WTC11 (cell line): ENCODE data around the gene SPEM1. TPM values are rescaled to one million over a fixed set of nuclear protein-coding genes. Genes with fewer than 3 reads are reported as not detected.

Experiments used
- ATAC-seq: fragments of 200-7000 bp; cut with Tn5 transposase; 2 replicates; pipeline ENCODE4 v1.10.0; 2021; ENCODE audit warnings: mild to moderate bottlenecking, moderate library complexity
- CTCF ChIA-PET: fragments of 300-600 bp; sonication (Branson Sonifier 250); formaldehyde crosslinking; loops from one replicate; lab custom pipeline; 2021; ENCODE audit warnings: antibody characterized with exemption; lab: Charles Lee
- POLR2A ChIA-PET: fragments of 350-600 bp; sonication (Branson Sonifier 250); formaldehyde crosslinking; loops from one replicate; lab custom pipeline; 2021; ENCODE audit warnings: antibody characterized with exemption; lab: Charles Lee
- DNase-seq: peaks from one replicate; pipeline ENCODE4 v3.0.0; 2021; ENCODE audit warnings: low spot score
- H3K27ac Mint-ChIP-seq: 2 replicates; pipeline ENCODE4 v1.8.0; 2021; ENCODE audit warnings: mixed read lengths
- H3K27me3 Mint-ChIP-seq: 2 replicates; pipeline ENCODE4 v1.8.0; 2021; ENCODE audit warnings: low read depth, mild to moderate bottlenecking, moderate library complexity, mixed read lengths
- H3K36me3 Mint-ChIP-seq: 2 replicates; pipeline ENCODE4 v1.8.0; 2021; ENCODE audit warnings: mixed read lengths
- H3K4me1 Mint-ChIP-seq: 2 replicates; pipeline ENCODE4 v1.8.0; 2022; ENCODE audit warnings: mixed read lengths
- H3K4me3 Mint-ChIP-seq: 2 replicates; pipeline ENCODE4 v1.8.0; 2021; ENCODE audit warnings: mild to moderate bottlenecking, moderate library complexity, mixed read lengths
- H3K9me3 Mint-ChIP-seq: 2 replicates; pipeline ENCODE4 v1.8.0; 2021; ENCODE audit warnings: mixed read lengths
- CREB1 ChIP-seq: sonication (generic); formaldehyde crosslinking; IDR thresholded peaks from 2 replicates; pipeline ENCODE4 v1.8.0; 2023; ENCODE audit warnings: mild to moderate bottlenecking, missing genetic modification reagents
- FOXK1 ChIP-seq: sonication (generic); formaldehyde crosslinking; IDR thresholded peaks from 2 replicates; pipeline ENCODE4 v1.8.0; 2022; ENCODE audit warnings: mild to moderate bottlenecking, moderate library complexity, missing genetic modification reagents
- GRHL2 ChIP-seq: fragments of 250-450 bp; sonication (Bioruptor Pico); IDR thresholded peaks from 2 replicates; pipeline ENCODE4 v1.8.0; 2022; ENCODE audit warnings: mild to moderate bottlenecking, moderate library complexity; ENCODE audit not compliant: insufficient replicate concordance, severe bottlenecking
- IRF2 ChIP-seq: sonication (generic); formaldehyde crosslinking; IDR thresholded peaks from 2 replicates; pipeline ENCODE4 v1.8.0; 2022; ENCODE audit warnings: low read depth, missing genetic modification reagents, borderline replicate concordance
- JUN ChIP-seq: sonication (generic); formaldehyde crosslinking; IDR thresholded peaks from 2 replicates; pipeline ENCODE4 v1.8.0; 2023; ENCODE audit warnings: mild to moderate bottlenecking, missing genetic modification reagents
- NFYB ChIP-seq: sonication (generic); formaldehyde crosslinking; conservative IDR thresholded peaks from 2 replicates; pipeline ENCODE4 v1.8.0; 2022; ENCODE audit warnings: low read depth, missing genetic modification reagents
- SP1 ChIP-seq: sonication (generic); formaldehyde crosslinking; conservative IDR thresholded peaks from 2 replicates; pipeline ENCODE4 v1.8.1; 2022; ENCODE audit warnings: missing genetic modification reagents
- ZNF219 ChIP-seq: sonication (generic); formaldehyde crosslinking; IDR thresholded peaks from 2 replicates; pipeline ENCODE4 v1.8.0; 2023; ENCODE audit warnings: missing genetic modification reagents, mild to moderate bottlenecking, borderline replicate concordance
- ZNF396 ChIP-seq: fragments of 250-450 bp; sonication (Bioruptor Pico); IDR thresholded peaks from 2 replicates; pipeline ENCODE4 v1.8.0; 2021; ENCODE audit warnings: mild to moderate bottlenecking, moderate library complexity, borderline replicate concordance
- ZNF416 ChIP-seq: fragments of 250-450 bp; sonication (Bioruptor Pico); IDR thresholded peaks from 2 replicates; pipeline ENCODE4 v1.9.0; 2021; ENCODE audit warnings: mild to moderate bottlenecking, inconsistent platforms
- total RNA-seq: library from RNA; stranded (reverse); gene quantifications from 3 replicates; pipeline ENCODE4 v1.2.3, GENCODE V29; 2021
- TF ChIP-seq, protein P1 (sequence below): sonication (generic); formaldehyde crosslinking; IDR thresholded peaks from 2 replicates; pipeline ENCODE4 v1.8.0; 2022; ENCODE audit warnings: missing genetic modification reagents
- TF ChIP-seq, protein P2 (sequence below): sonication (generic); formaldehyde crosslinking; IDR thresholded peaks from 2 replicates; pipeline ENCODE4 v1.8.1; 2022; ENCODE audit warnings: missing genetic modification reagents, borderline replicate concordance
- TF ChIP-seq, protein P3 (sequence below): sonication (generic); formaldehyde crosslinking; IDR thresholded peaks from 2 replicates; pipeline ENCODE4 v1.8.0; 2023; ENCODE audit warnings: missing genetic modification reagents, mild to moderate bottlenecking, borderline replicate concordance
- TF ChIP-seq, protein P4 (sequence below): sonication (generic); formaldehyde crosslinking; IDR thresholded peaks from 2 replicates; pipeline ENCODE4 v1.8.0; 2022; ENCODE audit warnings: mild to moderate bottlenecking, missing genetic modification reagents
- TF ChIP-seq, protein P5 (sequence below): sonication (generic); formaldehyde crosslinking; IDR thresholded peaks from 2 replicates; pipeline ENCODE4 v1.8.0; 2023; ENCODE audit warnings: missing genetic modification reagents
- TF ChIP-seq, protein P6 (sequence below): fragments of 250-450 bp; sonication (Bioruptor Pico); conservative IDR thresholded peaks from 2 replicates; pipeline ENCODE4 v1.9.0; 2021; ENCODE audit warnings: mild to moderate bottlenecking
- TF ChIP-seq, protein P7 (sequence below): sonication (generic); formaldehyde crosslinking; IDR thresholded peaks from 2 replicates; pipeline ENCODE4 v1.8.1; 2022; ENCODE audit warnings: low read depth, mild to moderate bottlenecking, moderate library complexity, missing genetic modification reagents, borderline replicate concordance
- TF ChIP-seq, protein P8 (sequence below): sonication (generic); formaldehyde crosslinking; IDR thresholded peaks from 2 replicates; pipeline ENCODE4 v1.8.1; 2022; ENCODE audit warnings: low read depth, missing genetic modification reagents, borderline replicate concordance
- TF ChIP-seq, protein P9 (sequence below): sonication (generic); formaldehyde crosslinking; IDR thresholded peaks from 2 replicates; pipeline ENCODE4 v1.8.0; 2022; ENCODE audit warnings: mild to moderate bottlenecking, missing genetic modification reagents

SPEM1 gene
- total RNA-seq, 1 experiment from 2014 or later: 0.35 TPM

DNA sequence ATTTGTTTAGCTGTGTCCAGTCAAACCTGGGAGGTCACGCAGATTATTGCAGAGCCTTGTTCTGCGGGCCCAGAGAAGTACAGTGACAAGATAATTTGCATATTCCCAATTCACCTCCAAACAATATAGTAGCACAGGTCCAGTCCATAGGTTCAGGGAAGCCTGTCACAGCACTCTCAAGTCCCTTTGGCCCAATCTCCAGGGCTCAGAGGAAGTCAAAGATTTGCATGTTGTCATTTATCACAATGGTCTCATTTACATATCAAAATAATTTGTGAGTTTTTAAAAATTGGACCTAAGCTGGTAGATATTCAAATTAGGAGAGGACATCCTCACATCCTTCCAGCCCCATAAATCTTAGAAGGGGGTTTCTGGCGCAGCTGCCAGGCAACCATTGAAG is 47.4 kb downstream of the SPEM1 start:
- CTCF ChIA-PET: interaction anchor here (0.6 kb wide), 1 partner anchor 11 kb away, joined by 3 read pairs; no protein-coding TSS in a partner anchor
- ATAC-seq (no peak), DNase-seq (no peak)
- POLR2A ChIA-PET: no interaction called here
- 0 out of 2 replicates have a peak, but pooled peaks cover 6% of the 10 kb centered on the region for H3K4me1 Mint-ChIP-seq
- no peaks in the 10 kb centered on the region for H3K9me3 Mint-ChIP-seq
- no peaks in the 10 kb centered on the region for H3K27me3 Mint-ChIP-seq
- no peak overlapping the region; the same call in 1 of the 2 replicates for H3K27ac Mint-ChIP-seq
- H3K36me3 Mint-ChIP-seq: no peaks in the 10 kb centered on the region
- no peak overlapping the region for H3K4me3 Mint-ChIP-seq
- TF ChIP-seq ZNF219 (CRISPR knock-in tag) (no peak), JUN (no peak), FOXK1 (CRISPR knock-in tag) (no peak), GRHL2 (CRISPR knock-in tag) (no peak), ZNF396 (CRISPR knock-in tag) (no peak), CREB1 (CRISPR knock-in tag) (no peak), SP1 (no peak), NFYB (no peak), IRF2 (CRISPR knock-in tag) (no peak), ZNF416 (CRISPR knock-in tag) (no peak)
- TF ChIP-seq, protein P1, sequence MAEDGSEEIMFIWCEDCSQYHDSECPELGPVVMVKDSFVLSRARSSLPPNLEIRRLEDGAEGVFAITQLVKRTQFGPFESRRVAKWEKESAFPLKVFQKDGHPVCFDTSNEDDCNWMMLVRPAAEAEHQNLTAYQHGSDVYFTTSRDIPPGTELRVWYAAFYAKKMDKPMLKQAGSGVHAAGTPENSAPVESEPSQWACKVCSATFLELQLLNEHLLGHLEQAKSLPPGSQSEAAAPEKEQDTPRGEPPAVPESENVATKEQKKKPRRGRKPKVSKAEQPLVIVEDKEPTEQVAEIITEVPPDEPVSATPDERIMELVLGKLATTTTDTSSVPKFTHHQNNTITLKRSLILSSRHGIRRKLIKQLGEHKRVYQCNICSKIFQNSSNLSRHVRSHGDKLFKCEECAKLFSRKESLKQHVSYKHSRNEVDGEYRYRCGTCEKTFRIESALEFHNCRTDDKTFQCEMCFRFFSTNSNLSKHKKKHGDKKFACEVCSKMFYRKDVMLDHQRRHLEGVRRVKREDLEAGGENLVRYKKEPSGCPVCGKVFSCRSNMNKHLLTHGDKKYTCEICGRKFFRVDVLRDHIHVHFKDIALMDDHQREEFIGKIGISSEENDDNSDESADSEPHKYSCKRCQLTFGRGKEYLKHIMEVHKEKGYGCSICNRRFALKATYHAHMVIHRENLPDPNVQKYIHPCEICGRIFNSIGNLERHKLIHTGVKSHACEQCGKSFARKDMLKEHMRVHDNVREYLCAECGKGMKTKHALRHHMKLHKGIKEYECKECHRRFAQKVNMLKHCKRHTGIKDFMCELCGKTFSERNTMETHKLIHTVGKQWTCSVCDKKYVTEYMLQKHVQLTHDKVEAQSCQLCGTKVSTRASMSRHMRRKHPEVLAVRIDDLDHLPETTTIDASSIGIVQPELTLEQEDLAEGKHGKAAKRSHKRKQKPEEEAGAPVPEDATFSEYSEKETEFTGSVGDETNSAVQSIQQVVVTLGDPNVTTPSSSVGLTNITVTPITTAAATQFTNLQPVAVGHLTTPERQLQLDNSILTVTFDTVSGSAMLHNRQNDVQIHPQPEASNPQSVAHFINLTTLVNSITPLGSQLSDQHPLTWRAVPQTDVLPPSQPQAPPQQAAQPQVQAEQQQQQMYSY (CRISPR knock-in tag): no peak
- TF ChIP-seq, protein P2, sequence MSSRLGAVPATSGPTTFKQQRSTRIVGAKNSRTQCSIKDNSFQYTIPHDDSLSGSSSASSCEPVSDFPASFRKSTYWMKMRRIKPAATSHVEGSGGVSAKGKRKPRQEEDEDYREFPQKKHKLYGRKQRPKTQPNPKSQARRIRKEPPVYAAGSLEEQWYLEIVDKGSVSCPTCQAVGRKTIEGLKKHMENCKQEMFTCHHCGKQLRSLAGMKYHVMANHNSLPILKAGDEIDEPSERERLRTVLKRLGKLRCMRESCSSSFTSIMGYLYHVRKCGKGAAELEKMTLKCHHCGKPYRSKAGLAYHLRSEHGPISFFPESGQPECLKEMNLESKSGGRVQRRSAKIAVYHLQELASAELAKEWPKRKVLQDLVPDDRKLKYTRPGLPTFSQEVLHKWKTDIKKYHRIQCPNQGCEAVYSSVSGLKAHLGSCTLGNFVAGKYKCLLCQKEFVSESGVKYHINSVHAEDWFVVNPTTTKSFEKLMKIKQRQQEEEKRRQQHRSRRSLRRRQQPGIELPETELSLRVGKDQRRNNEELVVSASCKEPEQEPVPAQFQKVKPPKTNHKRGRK: no peak
- TF ChIP-seq, protein P3, sequence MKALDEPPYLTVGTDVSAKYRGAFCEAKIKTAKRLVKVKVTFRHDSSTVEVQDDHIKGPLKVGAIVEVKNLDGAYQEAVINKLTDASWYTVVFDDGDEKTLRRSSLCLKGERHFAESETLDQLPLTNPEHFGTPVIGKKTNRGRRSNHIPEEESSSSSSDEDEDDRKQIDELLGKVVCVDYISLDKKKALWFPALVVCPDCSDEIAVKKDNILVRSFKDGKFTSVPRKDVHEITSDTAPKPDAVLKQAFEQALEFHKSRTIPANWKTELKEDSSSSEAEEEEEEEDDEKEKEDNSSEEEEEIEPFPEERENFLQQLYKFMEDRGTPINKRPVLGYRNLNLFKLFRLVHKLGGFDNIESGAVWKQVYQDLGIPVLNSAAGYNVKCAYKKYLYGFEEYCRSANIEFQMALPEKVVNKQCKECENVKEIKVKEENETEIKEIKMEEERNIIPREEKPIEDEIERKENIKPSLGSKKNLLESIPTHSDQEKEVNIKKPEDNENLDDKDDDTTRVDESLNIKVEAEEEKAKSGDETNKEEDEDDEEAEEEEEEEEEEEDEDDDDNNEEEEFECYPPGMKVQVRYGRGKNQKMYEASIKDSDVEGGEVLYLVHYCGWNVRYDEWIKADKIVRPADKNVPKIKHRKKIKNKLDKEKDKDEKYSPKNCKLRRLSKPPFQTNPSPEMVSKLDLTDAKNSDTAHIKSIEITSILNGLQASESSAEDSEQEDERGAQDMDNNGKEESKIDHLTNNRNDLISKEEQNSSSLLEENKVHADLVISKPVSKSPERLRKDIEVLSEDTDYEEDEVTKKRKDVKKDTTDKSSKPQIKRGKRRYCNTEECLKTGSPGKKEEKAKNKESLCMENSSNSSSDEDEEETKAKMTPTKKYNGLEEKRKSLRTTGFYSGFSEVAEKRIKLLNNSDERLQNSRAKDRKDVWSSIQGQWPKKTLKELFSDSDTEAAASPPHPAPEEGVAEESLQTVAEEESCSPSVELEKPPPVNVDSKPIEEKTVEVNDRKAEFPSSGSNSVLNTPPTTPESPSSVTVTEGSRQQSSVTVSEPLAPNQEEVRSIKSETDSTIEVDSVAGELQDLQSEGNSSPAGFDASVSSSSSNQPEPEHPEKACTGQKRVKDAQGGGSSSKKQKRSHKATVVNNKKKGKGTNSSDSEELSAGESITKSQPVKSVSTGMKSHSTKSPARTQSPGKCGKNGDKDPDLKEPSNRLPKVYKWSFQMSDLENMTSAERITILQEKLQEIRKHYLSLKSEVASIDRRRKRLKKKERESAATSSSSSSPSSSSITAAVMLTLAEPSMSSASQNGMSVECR: no peak
- TF ChIP-seq, protein P4, sequence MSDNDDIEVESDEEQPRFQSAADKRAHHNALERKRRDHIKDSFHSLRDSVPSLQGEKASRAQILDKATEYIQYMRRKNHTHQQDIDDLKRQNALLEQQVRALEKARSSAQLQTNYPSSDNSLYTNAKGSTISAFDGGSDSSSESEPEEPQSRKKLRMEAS: no peak
- TF ChIP-seq, protein P5, sequence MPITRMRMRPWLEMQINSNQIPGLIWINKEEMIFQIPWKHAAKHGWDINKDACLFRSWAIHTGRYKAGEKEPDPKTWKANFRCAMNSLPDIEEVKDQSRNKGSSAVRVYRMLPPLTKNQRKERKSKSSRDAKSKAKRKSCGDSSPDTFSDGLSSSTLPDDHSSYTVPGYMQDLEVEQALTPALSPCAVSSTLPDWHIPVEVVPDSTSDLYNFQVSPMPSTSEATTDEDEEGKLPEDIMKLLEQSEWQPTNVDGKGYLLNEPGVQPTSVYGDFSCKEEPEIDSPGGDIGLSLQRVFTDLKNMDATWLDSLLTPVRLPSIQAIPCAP (CRISPR knock-in tag): no peak
- TF ChIP-seq, protein P6, sequence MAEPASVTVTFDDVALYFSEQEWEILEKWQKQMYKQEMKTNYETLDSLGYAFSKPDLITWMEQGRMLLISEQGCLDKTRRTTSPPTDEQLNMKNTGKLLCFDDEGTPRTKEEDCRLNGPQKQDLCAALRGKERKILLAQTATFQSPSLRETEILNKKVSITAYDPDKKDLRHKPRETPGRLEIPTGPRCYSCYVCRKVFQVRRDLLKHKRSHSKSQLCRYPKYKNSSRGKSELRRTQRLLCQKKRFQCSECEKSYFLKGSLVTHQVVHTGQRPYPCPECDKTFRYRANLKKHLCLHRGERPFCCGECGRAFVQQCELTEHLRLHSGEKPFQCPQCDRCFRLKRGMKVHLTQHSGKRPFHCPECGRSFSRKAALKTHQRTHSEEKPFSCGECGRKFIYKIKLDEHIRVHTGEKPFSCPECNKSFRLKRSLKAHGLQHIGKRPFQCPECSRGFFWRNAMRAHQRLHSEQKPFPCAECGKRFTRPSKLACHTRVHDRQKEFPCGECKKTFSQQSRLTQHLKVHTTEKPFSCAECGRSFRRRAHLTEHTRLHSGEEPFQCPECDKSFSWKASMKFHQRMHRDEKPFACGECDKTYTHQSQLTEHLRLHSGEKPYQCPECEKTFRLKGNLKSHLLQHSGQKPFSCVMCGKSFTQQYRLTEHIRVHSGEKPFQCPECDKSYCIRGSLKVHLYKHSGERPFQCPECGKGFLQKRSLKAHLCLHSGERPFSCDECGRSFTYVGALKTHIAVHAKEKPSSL (CRISPR knock-in tag): no peak
- TF ChIP-seq, protein P7, sequence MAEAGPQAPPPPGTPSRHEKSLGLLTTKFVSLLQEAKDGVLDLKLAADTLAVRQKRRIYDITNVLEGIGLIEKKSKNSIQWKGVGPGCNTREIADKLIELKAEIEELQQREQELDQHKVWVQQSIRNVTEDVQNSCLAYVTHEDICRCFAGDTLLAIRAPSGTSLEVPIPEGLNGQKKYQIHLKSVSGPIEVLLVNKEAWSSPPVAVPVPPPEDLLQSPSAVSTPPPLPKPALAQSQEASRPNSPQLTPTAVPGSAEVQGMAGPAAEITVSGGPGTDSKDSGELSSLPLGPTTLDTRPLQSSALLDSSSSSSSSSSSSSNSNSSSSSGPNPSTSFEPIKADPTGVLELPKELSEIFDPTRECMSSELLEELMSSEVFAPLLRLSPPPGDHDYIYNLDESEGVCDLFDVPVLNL (CRISPR knock-in tag): no peak
- TF ChIP-seq, protein P8, sequence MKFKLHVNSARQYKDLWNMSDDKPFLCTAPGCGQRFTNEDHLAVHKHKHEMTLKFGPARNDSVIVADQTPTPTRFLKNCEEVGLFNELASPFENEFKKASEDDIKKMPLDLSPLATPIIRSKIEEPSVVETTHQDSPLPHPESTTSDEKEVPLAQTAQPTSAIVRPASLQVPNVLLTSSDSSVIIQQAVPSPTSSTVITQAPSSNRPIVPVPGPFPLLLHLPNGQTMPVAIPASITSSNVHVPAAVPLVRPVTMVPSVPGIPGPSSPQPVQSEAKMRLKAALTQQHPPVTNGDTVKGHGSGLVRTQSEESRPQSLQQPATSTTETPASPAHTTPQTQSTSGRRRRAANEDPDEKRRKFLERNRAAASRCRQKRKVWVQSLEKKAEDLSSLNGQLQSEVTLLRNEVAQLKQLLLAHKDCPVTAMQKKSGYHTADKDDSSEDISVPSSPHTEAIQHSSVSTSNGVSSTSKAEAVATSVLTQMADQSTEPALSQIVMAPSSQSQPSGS (CRISPR knock-in tag): no peak
- TF ChIP-seq, protein P9, sequence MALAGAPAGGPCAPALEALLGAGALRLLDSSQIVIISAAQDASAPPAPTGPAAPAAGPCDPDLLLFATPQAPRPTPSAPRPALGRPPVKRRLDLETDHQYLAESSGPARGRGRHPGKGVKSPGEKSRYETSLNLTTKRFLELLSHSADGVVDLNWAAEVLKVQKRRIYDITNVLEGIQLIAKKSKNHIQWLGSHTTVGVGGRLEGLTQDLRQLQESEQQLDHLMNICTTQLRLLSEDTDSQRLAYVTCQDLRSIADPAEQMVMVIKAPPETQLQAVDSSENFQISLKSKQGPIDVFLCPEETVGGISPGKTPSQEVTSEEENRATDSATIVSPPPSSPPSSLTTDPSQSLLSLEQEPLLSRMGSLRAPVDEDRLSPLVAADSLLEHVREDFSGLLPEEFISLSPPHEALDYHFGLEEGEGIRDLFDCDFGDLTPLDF (CRISPR knock-in tag): no peak
